ENCODE results near the gene CAB39L.

- TF ChIP-seq CTCF (IDR thresholded peaks at IDR 0.05; ENCODE audit: insufficient read depth, low read depth, low read length) (no peak), EZH2 (IDR thresholded peaks at IDR 0.05; ENCODE audit: insufficient read depth, low read length) (no peak)
These were observed 90.0 kb downstream of the CAB39L start for GRCh38 chr13:49353908-49354307.

Data from astrocyte (in vitro differentiated cells and primary cell).